Motor neuron (in vitro differentiated cells): ENCODE data around the gene CHRM5. TPM values are rescaled to one million over a fixed set of nuclear protein-coding genes. Genes with fewer than 3 reads are reported as not detected.
A peak's percentile ranks its signal among the peaks of the same experiment; 100 is the strongest.

Source experiments
- ATAC-seq, 8 experiments: fragments of 200-7000 bp; cut with Tn5 transposase; replicated peaks in 6 of 8; 2 replicates each; pipeline ENCODE4 v1.8.0; 2021; ENCODE audit warnings: mild to moderate bottlenecking in 8 of 8, moderate library complexity in 8 of 8
- H3K27ac ChIP-seq, 2 donors: fragments of 250-450 bp; sonication (Bioruptor Pico); 2 replicates each; pipeline ENCODE4 v1.9.0; 2021; ENCODE audit warnings: antibody characterized with exemption in 2 of 2, mild to moderate bottlenecking in 2 of 2, moderate library complexity in 1 of 2
- H3K4me1 ChIP-seq, 2 donors: fragments of 250-450 bp; sonication (Bioruptor Pico); replicated peaks in 1 of 2; 2 replicates each; pipeline ENCODE4 v1.6.1; 2021; ENCODE audit warnings: antibody characterized with exemption in 2 of 2, mild to moderate bottlenecking in 2 of 2, moderate library complexity in 1 of 2
- H3K4me3 ChIP-seq, 5 donors: fragments of 250-450 bp; sonication (Bioruptor Pico); 2 replicates each; pipeline ENCODE4 v1.9.0; 2021; ENCODE audit warnings: antibody characterized with exemption in 5 of 5, mild to moderate bottlenecking in 5 of 5, moderate library complexity in 4 of 5
- WGBS, 10 experiments: fragments of 450-650 bp; shearing (Covaris generic); methylation state at CpG; one replicate each; pipeline ENCODE4 v1.0.0; 2022; 5-methylcytosine and 5-hydroxymethylcytosine counted together
- in situ Hi-C, 9 experiments: fragments of 400-800 bp; cut with MboI; loops; one replicate each; pipeline ENCODE4 v1.15.0; 2021; ENCODE audit warnings: low sequenced_read_pairs in 9 of 9, low pct_unique_long_range_greater_than_20kb in 2 of 9; ENCODE audit not compliant: unreplicated experiment in 9 of 9
- total RNA-seq, 8 experiments: library from RNA; unstranded; fragments of 300-600 nt; gene quantifications; 2 replicates each; pipeline versions ENCODE4 v1.2.3 to v1.2.4, GENCODE V29; 2022

Gene CHRM5
- total RNA-seq, 8 experiments from 2014 or later = 0.05 to 1.4 (median 0.46) TPM

DNA sequence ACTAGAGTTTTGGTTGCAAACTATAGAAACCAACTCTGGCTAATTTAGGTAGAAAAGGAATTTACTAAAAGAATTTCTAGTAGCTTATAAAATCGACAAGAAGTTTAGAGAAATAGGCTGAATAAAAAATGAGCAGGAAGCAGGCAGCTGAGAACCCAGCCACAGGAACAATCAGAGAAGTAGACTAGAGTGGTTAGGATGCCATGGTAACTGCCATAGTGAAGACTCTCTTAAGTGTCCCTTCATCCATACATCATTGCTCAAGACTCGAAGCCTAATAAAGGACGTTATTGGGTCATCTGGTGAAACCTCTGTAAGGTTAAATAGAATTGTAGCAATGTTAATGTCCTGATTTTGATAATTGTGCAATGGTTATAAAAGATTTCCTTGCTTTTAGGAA lies 57.0 kb downstream of the CHRM5 start:
- Histone ChIP-seq H3K4me1 (peaks cover 0 to 3% of the 10 kb centered on the region in 2 donors), H3K27ac (no peak overlapping the region), H3K4me3 (no peak overlapping the region)
- 17 to 100% (median 85%) methylated on average over 1 to 3 of the region's 3 CpGs for WGBS, 10 experiments
- peak in 1 of 8 experiments; percentile 37 for ATAC-seq
- in situ Hi-C loops = no loop called here

DNA sequence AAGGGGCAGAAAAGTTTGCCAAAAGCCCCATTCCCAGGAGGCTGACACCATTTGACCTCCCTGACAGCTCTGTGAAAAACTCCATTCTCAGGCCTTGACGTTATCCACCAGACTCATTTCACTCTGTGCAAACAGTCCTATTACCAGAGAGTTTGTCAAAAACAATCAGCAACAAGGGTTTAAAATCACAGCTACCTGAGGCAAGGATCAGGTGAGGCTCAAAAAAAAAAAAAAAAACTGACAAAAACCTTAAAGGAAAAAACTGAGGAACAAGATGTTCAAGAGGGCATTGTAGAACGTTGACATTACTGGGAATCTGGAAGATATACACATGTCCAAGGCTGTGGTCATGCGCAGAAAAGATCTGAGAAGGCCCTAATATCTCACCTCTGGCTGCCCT lies 59.3 kb downstream of the CHRM5 start:
- in situ Hi-C loops = no loop called here
- WGBS, 10 experiments = 40 to 100% (median 79%) methylated on average over 1 to 3 of the region's 3 CpGs
- peaks cover 0 to 3% of the 10 kb centered on the region in 2 donors for H3K4me1 ChIP-seq
- no peak for ATAC-seq
- no peak overlapping the region for H3K4me3 ChIP-seq
- H3K27ac ChIP-seq = no peak overlapping the region

DNA sequence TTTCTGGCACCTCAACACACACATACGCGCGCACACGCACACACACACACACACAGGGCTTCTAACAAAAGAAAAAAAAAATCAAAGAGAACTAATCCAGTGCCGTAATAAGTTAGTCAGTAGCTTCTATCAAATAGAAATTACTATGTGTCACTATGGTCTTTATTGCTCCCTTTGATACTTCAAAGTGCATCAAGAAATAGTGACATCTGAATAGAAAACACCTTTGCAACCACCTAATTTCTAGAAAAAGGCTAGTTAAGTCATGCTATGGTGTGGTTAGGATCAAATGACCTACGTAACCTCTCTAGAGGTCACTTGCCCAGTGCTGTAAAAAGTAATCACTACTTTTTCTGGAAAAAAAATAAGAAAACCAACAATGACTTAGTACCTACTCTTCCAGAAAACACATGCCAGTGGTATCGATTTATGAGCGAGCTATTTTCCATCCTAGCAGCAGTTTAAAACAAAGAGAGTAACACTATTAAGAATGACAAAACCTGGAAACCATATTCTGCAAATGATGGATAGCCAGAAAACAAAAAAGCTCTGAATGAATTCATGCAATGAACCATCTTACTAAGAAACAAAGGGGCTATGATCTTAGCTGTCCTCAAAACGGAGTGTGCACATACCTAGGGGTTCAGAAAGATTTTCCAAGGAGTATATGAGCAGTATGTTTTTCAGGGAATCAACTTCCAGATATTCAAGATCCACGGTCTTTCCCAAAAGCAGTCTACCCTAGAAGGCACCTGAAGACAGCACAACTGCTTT lies 63.9 kb downstream of the CHRM5 start:
- in situ Hi-C loops = no loop called here
- Histone ChIP-seq H3K4me1 (no peaks in the 10 kb centered on the region), H3K4me3 (no peak overlapping the region), H3K27ac (no peak overlapping the region)
- WGBS, 10 experiments = 71 to 92% (median 84%) methylated on average over 2 to 9 of the region's 10 CpGs; no CpG with 5 or more reads in 1 of the 10 experiments
- no peak for ATAC-seq

DNA sequence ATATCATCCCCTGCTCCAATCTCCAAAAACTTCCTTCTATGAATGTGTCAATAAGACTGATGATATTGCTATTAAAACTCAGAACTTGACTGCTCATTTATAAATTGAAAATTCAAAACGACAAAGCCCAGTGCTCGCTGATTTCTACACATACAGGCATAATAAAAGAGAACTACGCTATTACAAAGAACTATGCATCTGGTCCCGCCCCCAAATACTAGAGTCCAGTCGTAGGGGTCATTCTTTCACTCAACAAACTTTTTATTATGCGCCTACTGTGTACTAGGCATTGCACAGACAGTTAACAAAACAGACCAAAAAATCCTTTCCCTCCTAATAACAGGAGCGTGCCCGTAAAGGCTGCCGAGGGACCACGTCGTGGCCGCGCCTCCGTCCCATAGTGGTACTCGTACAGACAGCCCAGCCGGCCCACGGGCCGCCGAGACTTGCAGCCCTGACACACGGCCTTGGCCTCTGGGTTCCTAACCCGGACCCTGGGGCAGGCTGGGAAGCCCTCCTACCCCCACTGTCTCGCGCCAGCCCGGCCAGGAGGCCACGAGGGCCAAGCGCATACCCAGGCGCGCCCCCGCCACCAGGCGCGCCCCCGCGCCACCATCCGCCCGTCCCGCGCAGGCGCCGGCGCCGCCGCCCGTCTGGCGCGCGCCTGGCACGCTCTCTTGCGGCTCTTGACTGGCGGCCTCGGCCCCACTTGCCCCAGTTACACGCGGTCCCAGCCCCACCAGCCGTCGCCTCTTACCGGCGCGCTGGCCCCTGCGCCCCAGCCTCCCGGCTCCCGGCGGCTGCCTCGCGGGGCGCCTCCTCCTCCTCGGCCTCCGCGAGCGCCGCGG lies 70.0 kb downstream of the CHRM5 start:
- Histone ChIP-seq H3K4me1 (peaks cover 5 to 8% of the 10 kb centered on the region in 2 donors), H3K4me3 (peak overlapping the region; percentile 72 to 95 (median 85)), H3K27ac (peak overlapping the region; percentile 96 to 97)
- in situ Hi-C loops = no loop called here
- 0 to 20% (median 3%) methylated on average over 1 to 19 of the region's 70 CpGs; no CpG with 5 or more reads in 3 of the 10 experiments for WGBS, 10 experiments
- ATAC-seq = peak; percentile 79 to 93 (median 90)

DNA sequence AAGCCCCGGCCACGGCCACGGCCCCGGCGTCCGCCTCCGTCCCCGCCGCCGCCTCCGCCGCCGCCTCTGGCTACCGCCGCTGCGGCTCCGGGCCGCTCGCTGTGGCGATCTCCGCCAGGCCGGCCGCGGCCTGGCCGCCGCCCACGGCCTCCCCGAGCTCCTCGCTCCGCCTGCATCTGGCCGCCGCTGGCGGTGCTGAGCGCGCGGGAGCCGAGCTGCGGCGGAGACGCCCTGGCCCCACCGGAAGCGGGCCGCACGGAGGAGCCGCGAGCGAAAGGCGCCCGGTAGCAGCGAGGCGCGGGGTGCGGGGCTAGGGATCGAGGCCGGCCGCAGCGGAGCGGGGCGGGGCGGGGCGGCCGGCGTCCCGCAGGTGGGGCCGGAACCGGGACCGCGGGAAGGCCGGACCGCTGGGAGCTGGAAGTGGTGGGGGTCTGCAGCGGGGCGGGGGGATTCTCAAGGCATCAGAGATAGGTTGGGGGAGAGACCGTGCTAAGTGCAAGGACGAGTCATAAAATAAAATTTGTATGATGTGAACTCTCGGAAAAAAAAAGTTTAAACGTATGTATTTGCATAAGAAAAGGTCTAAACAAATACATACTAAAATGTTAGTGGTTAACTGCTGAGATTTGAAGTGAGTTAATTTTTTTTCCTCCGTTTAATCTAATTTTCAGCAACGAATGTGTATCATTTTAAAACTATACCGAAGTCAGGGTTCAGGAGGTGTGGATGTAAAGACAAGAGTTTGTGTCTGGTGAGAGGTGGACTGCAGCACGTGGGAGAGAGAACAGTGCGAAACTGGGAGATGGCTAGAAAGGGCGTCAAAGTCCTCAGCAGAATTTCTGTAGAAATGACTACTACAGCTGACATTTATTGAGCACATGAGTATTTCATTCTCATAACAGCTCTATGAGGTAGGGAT lies 70.8 kb downstream of the CHRM5 start, which contains the start of gene AVEN:
TSS of gene AVEN (minus strand) at position 334 of the 919 bp plus-strand sequence. CDS start at position 176, 158 bp downstream.
- Histone ChIP-seq H3K4me1 (peaks cover 5 to 8% of the 10 kb centered on the region in 2 donors), H3K27ac (peak within 1 kb of the TSS; percentile 96 to 97), H3K4me3 (peak within 1 kb of the TSS; percentile 72 to 95 (median 85))
- WGBS, 10 experiments = 0 to 20% (median 6%) methylated on average over 1 to 9 of the region's 82 CpGs; no CpG with 5 or more reads in 3 of the 10 experiments
- peak; percentile 62 to 78 (median 66) for ATAC-seq
- in situ Hi-C loops = no loop called here

DNA sequence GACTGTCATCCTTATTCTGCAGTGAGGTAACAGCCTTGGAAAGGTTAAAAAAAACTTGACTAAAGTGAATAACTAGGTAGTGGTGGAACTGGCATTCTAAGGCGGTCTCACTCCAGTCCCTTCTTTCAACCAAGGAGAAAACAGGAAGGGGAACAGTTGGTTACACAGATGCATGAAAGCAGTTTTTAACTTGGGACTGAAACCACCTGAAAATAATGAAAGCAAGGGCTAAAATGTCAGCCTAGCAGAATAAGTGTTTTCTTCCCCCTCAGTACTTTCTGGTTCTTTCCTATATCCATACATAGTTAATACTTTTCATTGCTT lies 71.5 kb downstream of the CHRM5 start:
- no peak overlapping the region for H3K27ac ChIP-seq
- 60 to 100% (median 75%) methylated on average over 1 of the region's 1 CpG; no CpG with 5 or more reads in 4 of the 10 experiments for WGBS, 10 experiments

DNA sequence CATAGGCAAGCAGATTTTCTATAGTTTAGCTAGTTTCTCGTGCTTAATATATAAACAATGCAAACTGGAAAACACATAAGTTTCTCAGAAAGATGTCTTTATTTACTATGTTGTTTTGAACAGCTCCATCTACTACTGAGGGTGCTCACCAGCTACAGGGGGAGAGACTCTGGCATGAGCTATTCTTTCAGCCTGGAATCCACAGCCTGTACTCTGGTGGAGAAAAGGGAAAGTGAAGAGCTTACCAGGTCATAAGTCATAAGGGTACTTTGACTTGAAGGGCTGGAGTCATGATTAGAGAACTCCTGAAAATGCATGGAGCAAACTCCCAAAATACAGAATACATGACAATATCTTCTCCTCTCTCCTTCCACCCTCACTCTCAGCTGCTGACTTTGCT lies 75.1 kb downstream of the CHRM5 start:
- in situ Hi-C loops = no loop called here
- 20 to 80% (median 47%) methylated on average over 1 of the region's 1 CpG; no CpG with 5 or more reads in 4 of the 10 experiments for WGBS, 10 experiments
- Histone ChIP-seq H3K4me1 (peaks cover 5 to 6% of the 10 kb centered on the region in 2 donors), H3K4me3 (no peak overlapping the region), H3K27ac (no peak overlapping the region)
- no peak for ATAC-seq

More for the DNA sequence above, 71.5 kb downstream of the CHRM5 start:
- H3K4me1 ChIP-seq = peaks cover 5 to 8% of the 10 kb centered on the region in 2 donors
- ATAC-seq = no peak
- in situ Hi-C loops = no loop called here
- peak overlapping the region; percentile 72 to 95 (median 85) for H3K4me3 ChIP-seq

DNA sequence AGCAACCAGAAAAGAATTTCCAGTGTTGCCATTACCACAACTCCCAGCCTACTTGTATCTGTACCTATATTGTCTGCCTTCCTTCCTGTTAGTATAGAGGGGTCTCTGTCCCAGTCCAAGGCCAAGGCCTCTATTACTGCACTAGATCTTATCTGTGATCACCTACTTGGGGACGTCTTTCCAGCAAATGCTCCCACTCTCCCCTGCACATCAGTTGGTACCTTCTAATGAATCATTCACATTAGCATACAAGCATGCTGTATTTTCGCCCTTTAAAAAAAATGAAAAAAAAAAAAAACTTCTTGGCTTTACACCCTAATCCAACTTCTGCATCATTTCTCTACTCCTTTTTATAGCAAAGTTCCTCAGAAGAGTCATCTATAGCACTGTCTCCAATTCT lies 75.5 kb downstream of the CHRM5 start:
- ATAC-seq = peak in 1 of 8 experiments; percentile 4

DNA sequence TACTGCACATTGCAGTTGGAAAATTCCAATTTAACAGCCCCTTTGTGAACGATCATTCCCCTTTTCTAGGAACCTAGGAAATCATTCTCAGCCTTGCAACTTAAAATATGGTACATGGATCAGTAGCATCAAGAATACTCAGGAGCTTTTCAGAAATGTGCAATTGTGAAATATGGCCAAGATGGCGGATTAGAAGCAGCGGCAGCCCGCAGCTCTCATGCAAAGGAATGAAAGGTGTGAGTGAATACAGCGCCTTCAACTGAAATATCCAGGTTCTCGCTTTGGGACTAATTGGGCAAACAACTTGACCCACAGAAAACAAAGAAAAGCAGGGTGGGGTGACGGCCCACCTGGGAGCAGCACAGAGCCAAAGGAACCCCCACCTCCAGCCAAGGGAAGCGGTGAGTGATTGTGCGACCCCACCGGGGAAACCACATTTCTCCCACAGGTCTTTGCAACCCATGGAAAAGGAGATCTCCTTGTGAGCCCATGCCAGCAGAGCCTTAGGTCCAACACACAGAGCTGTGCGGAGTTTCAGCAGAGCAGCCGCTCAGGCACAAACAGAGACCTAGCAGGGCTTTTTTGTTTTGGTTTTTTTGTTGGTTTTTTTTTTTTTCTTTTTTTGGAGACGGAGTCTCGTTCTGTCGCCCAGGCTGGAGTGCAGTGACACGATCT lies 78.3 kb downstream of the CHRM5 start:
- no peak for ATAC-seq
- H3K4me1 ChIP-seq = no peaks in the 10 kb centered on the region
- in situ Hi-C loops = no loop called here
- 83 to 100% (median 93%) methylated on average over 1 to 10 of the region's 16 CpGs for WGBS, 10 experiments
- no peak overlapping the region for H3K4me3 ChIP-seq
- no peak overlapping the region for H3K27ac ChIP-seq

More for the DNA sequence above, 75.5 kb downstream of the CHRM5 start:
- Histone ChIP-seq H3K4me1 (peaks cover 5 to 6% of the 10 kb centered on the region in 2 donors), H3K4me3 (no peak overlapping the region), H3K27ac (no peak overlapping the region)
- in situ Hi-C loops = no loop called here
- 56 to 92% (median 71%) methylated on average over 1 to 2 of the region's 2 CpGs; no CpG with 5 or more reads in 2 of the 10 experiments for WGBS, 10 experiments

DNA sequence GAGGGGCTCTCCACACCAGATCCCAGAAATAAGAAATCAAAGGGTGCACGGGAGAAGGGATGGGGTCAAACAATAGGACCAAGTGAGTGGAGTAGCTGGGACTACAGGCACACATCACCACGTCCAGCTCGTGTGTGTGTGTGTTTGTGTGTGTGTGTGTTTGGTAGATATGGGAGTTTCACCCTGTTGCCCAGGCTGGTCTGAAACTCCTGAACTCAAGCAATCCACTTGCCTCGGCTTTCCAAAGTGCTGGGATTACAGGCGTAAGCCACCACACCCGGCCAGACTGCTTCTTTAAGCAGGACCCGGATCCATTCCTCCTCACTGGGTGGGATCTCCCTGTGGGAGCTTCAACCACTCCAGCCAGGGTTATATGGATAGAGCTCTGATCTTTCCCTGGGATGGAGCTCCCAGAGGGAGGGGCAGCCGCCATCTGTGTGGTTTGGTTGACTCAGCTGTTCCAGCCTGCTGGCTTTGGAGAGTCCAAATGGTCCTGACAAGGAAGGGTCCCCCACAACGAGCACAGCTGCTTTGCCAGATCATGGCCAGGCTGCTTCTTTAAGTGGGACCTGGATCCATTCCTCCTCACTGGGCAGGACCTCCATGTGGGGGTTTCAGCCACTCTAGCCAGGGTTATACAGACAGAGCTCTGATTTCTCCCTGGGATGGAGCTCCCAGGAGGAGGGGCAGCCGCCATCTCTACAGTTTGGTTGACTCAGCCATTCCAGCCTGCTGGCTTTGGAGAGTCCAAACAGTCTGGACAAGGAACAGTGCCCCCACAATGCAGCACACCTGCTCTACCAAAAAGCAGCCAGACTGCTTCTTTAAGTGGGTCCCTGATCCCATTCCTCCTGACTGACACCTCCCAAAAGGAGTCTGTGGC lies 79.8 kb downstream of the CHRM5 start:
- WGBS, 10 experiments = 60 to 100% (median 91%) methylated on average over 1 to 7 of the region's 10 CpGs; no CpG with 5 or more reads in 5 of the 10 experiments
- Histone ChIP-seq H3K4me1 (no peaks in the 10 kb centered on the region), H3K27ac (no peak overlapping the region), H3K4me3 (no peak overlapping the region)
- in situ Hi-C loops = no loop called here
- peak in 1 of 8 experiments; percentile 21 for ATAC-seq

DNA sequence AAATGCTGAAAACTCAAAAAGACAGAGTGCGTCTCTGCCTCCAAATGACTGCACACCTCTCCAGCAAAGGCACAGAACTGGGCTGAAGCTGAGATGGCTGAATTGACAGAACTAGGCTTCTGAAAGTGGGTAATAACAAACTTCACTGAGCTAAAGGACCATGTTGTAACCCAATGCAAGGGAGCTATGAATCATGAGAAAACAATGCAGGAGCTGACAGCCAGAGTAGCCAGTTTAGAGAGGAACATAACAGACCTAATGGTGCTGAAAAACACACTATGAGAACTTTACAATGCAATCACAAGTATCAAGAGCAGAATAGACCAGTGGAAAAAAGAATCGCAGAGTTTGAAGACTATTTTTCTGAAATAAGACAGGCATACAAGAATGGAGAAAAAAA lies 80.8 kb downstream of the CHRM5 start:
- Histone ChIP-seq H3K27ac (no peak overlapping the region), H3K4me3 (no peak overlapping the region), H3K4me1 (no peaks in the 10 kb centered on the region)
- in situ Hi-C loops = no loop called here
- WGBS, 10 experiments = 49 to 100% (median 80%) methylated on average over 1 to 2 of the region's 2 CpGs; no CpG with 5 or more reads in 1 of the 10 experiments
- peak in 4 of 8 experiments; percentile 62 to 80 (median 74) for ATAC-seq
